Lower lobe of right lung (tissue), 2 donors: ENCODE measurements around the gene DNLZ. TPM values are rescaled to one million over a fixed set of nuclear protein-coding genes. Genes with fewer than 3 reads are reported as not detected.

Experiments used
- ATAC-seq, 2 donors: fragments of 200-7000 bp; cut with Tn5 transposase; one replicate each; pipeline ENCODE4 v1.9.1; 2020 to 2022; ENCODE audit warnings: mild to moderate bottlenecking in 2 of 2, moderate library complexity in 2 of 2
- DNase-seq: peaks from one replicate; pipeline ENCODE4 v3.0.0-alpha.2; 2020
- H3K27ac ChIP-seq: fragments of 200-600 bp; one replicate; pipeline ENCODE4 v1.8.0; 2022
- H3K27me3 ChIP-seq: fragments of 200-600 bp; one replicate; pipeline ENCODE4 v1.8.0; 2022; ENCODE audit warnings: low read depth
- H3K36me3 ChIP-seq: fragments of 200-600 bp; one replicate; pipeline ENCODE4 v1.8.0; 2022; ENCODE audit warnings: mild to moderate bottlenecking
- H3K4me1 ChIP-seq: fragments of 200-600 bp; one replicate; pipeline ENCODE4 v1.8.0; 2022
- H3K4me3 ChIP-seq: fragments of 200-600 bp; one replicate; pipeline ENCODE4 v1.8.0; 2022; ENCODE audit warnings: mild to moderate bottlenecking
- H3K9me3 ChIP-seq: fragments of 200-600 bp; one replicate; pipeline ENCODE4 v1.8.0; 2022
- intact Hi-C: fragments of 100-400 bp; cut with DNase I; formaldehyde crosslinking; loops from one replicate; pipeline ENCODE4 v1.11.0; 2022
- total RNA-seq: library from RNA; stranded (reverse); fragmentation: NEBNext Ultra II Directional; extraction: Animal tissue kit (Norgen Biotek cat#: 25700); gene quantifications from one replicate; pipeline ENCODE4 v1.2.1, GENCODE V29; 2021
- TF ChIP-seq, protein P1 (sequence below): fragments of 200-600 bp; IDR thresholded peaks from one replicate; pipeline ENCODE4 v1.8.0; 2022; ENCODE audit warnings: antibody characterized with exemption, mild to moderate bottlenecking
- donor health status: DM: no; HTN: yes; CAD: no; lungs with severe emphysema.

DNLZ gene
- total RNA-seq, 1 donor from 2014 or later: 12.9 TPM

DNA sequence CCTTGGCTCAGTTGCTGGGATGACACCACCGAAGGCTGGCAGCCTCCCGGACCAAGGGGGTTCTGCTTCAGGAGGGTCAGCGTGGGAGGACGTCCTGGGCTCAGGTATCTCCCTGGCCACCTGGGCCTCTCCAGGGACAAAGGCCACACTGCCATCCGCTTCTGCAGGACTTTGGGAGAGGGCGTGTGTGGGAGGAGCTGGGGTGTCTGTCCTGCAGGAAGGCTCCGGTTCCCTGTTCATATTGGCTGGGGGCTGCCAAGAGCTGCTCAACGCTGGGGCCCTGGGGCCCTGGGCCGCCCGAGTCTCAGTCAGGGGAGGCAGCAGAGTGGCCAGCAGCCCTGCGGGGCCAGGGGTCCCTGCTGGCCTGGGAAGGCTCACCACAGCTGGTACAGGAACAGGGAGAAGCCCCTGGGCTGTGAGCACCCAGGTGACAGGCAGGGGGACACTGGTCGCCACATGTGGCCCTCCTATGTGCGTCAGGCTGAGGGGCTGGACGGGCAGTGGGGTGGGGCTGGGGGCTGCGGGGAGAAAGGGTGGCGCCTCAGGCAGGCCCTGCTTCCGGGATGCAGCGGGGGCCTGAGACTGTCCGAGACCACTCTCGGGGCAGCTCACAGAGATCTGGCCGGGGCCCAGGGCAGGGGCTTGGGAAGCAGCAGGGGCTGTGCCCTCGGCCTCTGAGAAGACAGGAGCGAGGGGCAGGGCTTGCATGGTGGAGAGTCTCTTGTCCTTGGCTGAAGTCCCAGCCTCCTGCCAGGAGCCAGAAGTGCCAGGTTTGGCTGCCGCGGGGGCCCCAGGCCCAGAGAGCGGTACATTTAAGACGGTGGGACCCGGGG lies 14.8 kb upstream of the DNLZ start:
- no peak overlapping the region for H3K4me3 ChIP-seq
- H3K27ac ChIP-seq: no peak overlapping the region
- no peak for DNase-seq
- no peaks in the 10 kb centered on the region for H3K9me3 ChIP-seq
- intact Hi-C loops: no loop called here
- H3K27me3 ChIP-seq: no peaks in the 10 kb centered on the region
- no peak for ATAC-seq
- peaks cover 51% of the 10 kb centered on the region for H3K36me3 ChIP-seq
- H3K4me1 ChIP-seq: no peaks in the 10 kb centered on the region
- TF ChIP-seq, protein P1, sequence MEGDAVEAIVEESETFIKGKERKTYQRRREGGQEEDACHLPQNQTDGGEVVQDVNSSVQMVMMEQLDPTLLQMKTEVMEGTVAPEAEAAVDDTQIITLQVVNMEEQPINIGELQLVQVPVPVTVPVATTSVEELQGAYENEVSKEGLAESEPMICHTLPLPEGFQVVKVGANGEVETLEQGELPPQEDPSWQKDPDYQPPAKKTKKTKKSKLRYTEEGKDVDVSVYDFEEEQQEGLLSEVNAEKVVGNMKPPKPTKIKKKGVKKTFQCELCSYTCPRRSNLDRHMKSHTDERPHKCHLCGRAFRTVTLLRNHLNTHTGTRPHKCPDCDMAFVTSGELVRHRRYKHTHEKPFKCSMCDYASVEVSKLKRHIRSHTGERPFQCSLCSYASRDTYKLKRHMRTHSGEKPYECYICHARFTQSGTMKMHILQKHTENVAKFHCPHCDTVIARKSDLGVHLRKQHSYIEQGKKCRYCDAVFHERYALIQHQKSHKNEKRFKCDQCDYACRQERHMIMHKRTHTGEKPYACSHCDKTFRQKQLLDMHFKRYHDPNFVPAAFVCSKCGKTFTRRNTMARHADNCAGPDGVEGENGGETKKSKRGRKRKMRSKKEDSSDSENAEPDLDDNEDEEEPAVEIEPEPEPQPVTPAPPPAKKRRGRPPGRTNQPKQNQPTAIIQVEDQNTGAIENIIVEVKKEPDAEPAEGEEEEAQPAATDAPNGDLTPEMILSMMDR: no peak

DNA sequence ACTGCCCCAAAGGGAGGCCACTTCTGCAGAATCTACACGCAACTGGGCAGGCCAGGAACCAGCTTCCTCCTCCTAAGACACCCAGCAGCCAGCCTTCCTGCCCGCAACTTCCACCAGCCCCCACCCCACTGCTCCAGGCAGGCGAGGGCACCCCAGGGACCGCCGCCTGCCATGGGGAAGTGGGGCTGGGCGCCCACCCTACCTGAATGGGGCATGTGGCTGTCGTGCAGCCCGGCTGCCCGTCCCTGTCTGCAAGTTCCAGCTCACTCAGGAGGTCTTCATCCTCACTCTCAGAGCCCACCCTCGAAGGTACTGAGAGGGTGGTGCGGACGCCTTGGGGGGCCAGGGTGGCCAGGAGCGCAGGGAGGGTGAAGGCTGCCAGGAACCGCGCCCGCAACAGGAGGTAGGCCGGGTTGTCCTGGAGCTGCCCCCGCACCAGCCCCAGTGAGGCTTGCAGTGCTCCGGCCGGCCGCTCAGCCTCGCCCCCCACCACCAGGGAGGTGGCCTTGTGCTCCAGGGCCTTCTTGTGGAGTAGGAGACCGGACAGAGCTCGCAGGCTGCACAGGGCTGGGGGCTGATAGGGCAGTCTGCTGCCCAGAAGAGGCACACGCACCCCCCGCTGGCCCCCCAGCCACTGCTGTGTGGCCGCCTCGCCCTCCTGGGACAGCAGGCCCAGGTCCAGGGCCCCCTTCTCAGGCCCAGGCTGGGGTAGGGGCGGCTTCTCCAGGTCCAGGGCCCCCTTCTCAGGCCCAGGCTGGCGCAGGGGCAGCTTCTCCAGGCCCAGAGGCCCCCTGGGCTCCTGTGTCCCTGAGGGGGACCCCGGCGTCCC lies 14.0 kb upstream of the DNLZ start:
- H3K9me3 ChIP-seq: no peaks in the 10 kb centered on the region
- H3K4me1 ChIP-seq: peaks cover 5% of the 10 kb centered on the region
- intact Hi-C loops: no loop called here
- H3K27ac ChIP-seq: no peak overlapping the region
- no peaks in the 10 kb centered on the region for H3K27me3 ChIP-seq
- TF ChIP-seq, protein P1: no peak
- DNase-seq (no peak), ATAC-seq (no peak)
- H3K4me3 ChIP-seq: no peak overlapping the region
- peaks cover 42% of the 10 kb centered on the region for H3K36me3 ChIP-seq

DNA sequence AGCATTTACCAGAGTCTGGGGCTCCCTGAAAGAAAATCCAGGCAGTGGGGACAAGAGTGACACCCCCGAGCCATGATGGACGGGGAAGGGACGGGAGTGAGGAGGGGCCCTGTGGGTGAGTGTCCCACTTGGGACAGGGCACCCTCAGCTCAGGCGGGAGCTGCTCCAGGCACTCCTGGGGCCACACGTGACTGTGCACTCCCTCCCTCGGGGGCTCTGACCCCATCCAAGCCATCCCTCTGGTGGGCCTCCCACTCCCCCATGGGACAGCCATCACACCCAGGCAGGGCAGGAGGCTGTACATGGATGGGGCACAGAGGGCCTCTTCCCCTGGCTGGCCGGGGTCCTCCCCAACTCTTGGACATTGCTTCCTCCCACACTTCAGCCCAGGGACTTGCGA lies 12.9 kb upstream of the DNLZ start:
- Histone ChIP-seq H3K27me3 (no peaks in the 10 kb centered on the region), H3K36me3 (peaks cover 31% of the 10 kb centered on the region), H3K27ac (no peak overlapping the region), H3K4me1 (peaks cover 15% of the 10 kb centered on the region), H3K9me3 (no peaks in the 10 kb centered on the region), H3K4me3 (no peak overlapping the region)
- intact Hi-C loops: no loop called here
- ATAC-seq: no peak
- TF ChIP-seq, protein P1: no peak
- no peak for DNase-seq

DNA sequence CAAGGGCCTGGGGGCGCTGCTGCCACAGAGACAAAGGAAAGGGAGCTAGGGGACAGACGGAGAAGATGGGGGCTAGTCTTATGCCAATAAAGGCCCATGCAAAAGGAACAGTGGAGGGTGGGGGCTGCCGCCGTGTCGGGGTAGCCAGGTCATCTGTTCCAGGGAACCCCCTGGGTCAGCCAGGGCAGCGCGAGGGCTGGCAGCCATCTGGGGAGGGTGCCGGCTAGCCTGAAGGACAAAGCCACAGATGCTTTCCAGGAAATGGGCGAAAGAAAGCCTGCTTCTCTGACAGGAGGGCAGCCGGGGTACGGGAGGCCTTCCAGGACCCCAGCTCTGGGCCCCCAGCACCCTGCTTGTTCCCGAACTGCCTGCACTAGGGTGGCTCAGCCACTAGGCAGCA lies 11.6 kb upstream of the DNLZ start:
- Histone ChIP-seq H3K9me3 (no peaks in the 10 kb centered on the region), H3K27ac (no peak overlapping the region), H3K27me3 (no peaks in the 10 kb centered on the region), H3K36me3 (peaks cover 18% of the 10 kb centered on the region), H3K4me3 (no peak overlapping the region), H3K4me1 (peaks cover 15% of the 10 kb centered on the region)
- TF ChIP-seq, protein P1: no peak
- ATAC-seq (no peak), DNase-seq (no peak)
- intact Hi-C loops: no loop called here

DNA sequence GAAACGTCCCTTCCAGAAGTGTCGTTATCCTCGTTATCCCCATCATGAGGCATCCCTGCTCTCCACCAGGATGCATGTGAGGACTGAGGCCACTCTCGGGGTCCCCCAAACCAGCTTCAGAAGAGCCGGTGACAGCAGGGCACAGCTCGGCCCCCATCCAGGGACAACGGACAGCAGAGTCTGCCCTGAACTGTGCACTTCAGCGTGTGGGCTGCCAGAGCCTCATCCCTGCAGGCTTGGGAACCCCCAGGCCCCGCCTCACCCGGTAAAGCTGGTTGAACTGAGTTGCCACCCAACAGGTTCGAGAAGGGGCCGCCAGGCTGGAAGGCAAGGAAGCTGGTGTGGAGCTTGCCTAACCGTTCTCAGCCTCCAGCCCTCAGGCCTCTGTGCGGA lies 10.6 kb upstream of the DNLZ start:
- Histone ChIP-seq H3K4me1 (peaks cover 15% of the 10 kb centered on the region), H3K36me3 (peaks cover 9% of the 10 kb centered on the region), H3K27me3 (no peaks in the 10 kb centered on the region), H3K27ac (no peak overlapping the region), H3K4me3 (no peak overlapping the region), H3K9me3 (no peaks in the 10 kb centered on the region)
- no peak for ATAC-seq
- intact Hi-C loops: no loop called here
- DNase-seq: no peak
- TF ChIP-seq, protein P1: no peak
